HEK293 (cell line): Measurements from ENCODE around the gene NAV1.
A peak's percentile ranks its signal among the peaks of the same experiment; 100 is the strongest.

Experiments used
- FEZF1 ChIP-seq: fragments of 450-650 bp; formaldehyde crosslinking; IDR thresholded peaks from 2 replicates; pipeline ENCODE4 v1.5.1; 2016; ENCODE audit warnings: missing biosample characterization, missing genetic modification characterization
- HIC1 ChIP-seq: fragments of 450-650 bp; formaldehyde crosslinking; IDR thresholded peaks from 2 replicates; pipeline ENCODE4 v1.5.1; 2016; ENCODE audit warnings: missing biosample characterization, missing genetic modification characterization
- PATZ1 ChIP-seq: fragments of 450-650 bp; formaldehyde crosslinking; IDR thresholded peaks from 2 replicates; pipeline ENCODE4 v1.5.1; 2016; ENCODE audit warnings: missing biosample characterization, missing genetic modification characterization
- PRDM1 ChIP-seq: fragments of 450-650 bp; formaldehyde crosslinking; IDR thresholded peaks from 2 replicates; pipeline ENCODE4; 2016; ENCODE audit warnings: missing biosample characterization, missing genetic modification characterization
- PRDM10 ChIP-seq: fragments of 450-650 bp; formaldehyde crosslinking; IDR thresholded peaks from 2 replicates; pipeline ENCODE4 v1.5.1; 2016; ENCODE audit warnings: missing biosample characterization, missing genetic modification characterization
- SP2 ChIP-seq: fragments of 450-650 bp; formaldehyde crosslinking; IDR thresholded peaks from 2 replicates; pipeline ENCODE4 v1.5.1; 2016; ENCODE audit warnings: missing biosample characterization, missing genetic modification characterization
- SP7 ChIP-seq: fragments of 450-650 bp; formaldehyde crosslinking; IDR thresholded peaks from 2 replicates; pipeline ENCODE4 v1.5.1; 2016; ENCODE audit warnings: missing biosample characterization, missing genetic modification characterization
- ZBTB10 ChIP-seq: fragments of 450-650 bp; formaldehyde crosslinking; IDR thresholded peaks from 2 replicates; pipeline ENCODE4 v1.5.1; 2016; ENCODE audit warnings: missing biosample characterization, missing genetic modification characterization
- ZBTB11 ChIP-seq: fragments of 450-650 bp; formaldehyde crosslinking; conservative IDR thresholded peaks from 2 replicates; pipeline ENCODE4 v1.5.1; 2016; ENCODE audit warnings: low read depth, missing biosample characterization, missing genetic modification characterization
- ZBTB21 ChIP-seq: fragments of 450-650 bp; formaldehyde crosslinking; IDR thresholded peaks from 2 replicates; pipeline ENCODE4 v1.5.1; 2017; ENCODE audit warnings: missing biosample characterization, missing genetic modification characterization
- ZFP69B ChIP-seq: fragments of 450-650 bp; formaldehyde crosslinking; IDR thresholded peaks from 2 replicates; pipeline ENCODE4 v1.5.1; 2016; ENCODE audit warnings: missing biosample characterization, missing genetic modification characterization
- ZNF148 ChIP-seq: fragments of 450-650 bp; formaldehyde crosslinking; IDR thresholded peaks from 2 replicates; pipeline ENCODE4 v1.5.0; 2017; ENCODE audit warnings: missing biosample characterization, missing genetic modification characterization, borderline replicate concordance
- ZNF16 ChIP-seq: fragments of 450-650 bp; formaldehyde crosslinking; IDR thresholded peaks from 2 replicates; pipeline ENCODE4 v1.5.1; 2016; ENCODE audit warnings: low read depth, missing biosample characterization, missing genetic modification characterization
- ZNF324 ChIP-seq: fragments of 450-650 bp; formaldehyde crosslinking; IDR thresholded peaks from 2 replicates; pipeline ENCODE4 v1.5.1; 2016; ENCODE audit warnings: missing biosample characterization, missing genetic modification characterization
- ZNF335 ChIP-seq: fragments of 450-650 bp; formaldehyde crosslinking; conservative IDR thresholded peaks from 2 replicates; pipeline ENCODE4 v1.5.1; 2016; ENCODE audit warnings: missing biosample characterization, missing genetic modification characterization
- ZNF366 ChIP-seq: fragments of 450-650 bp; formaldehyde crosslinking; conservative IDR thresholded peaks from 2 replicates; pipeline ENCODE4 v1.5.1; 2016; ENCODE audit warnings: missing biosample characterization, missing genetic modification characterization
- ZNF391 ChIP-seq: fragments of 450-650 bp; formaldehyde crosslinking; IDR thresholded peaks from 2 replicates; pipeline ENCODE4 v1.5.1; 2016; ENCODE audit warnings: low read depth, missing biosample characterization, missing genetic modification characterization, borderline replicate concordance
- ZNF510 ChIP-seq: fragments of 450-650 bp; formaldehyde crosslinking; IDR thresholded peaks from 2 replicates; pipeline ENCODE4 v1.5.1; 2018; ENCODE audit warnings: mild to moderate bottlenecking, missing genetic modification characterization, missing biosample characterization; ENCODE audit not compliant: insufficient replicate concordance
- ZNF707 ChIP-seq: fragments of 450-650 bp; formaldehyde crosslinking; IDR thresholded peaks from 2 replicates; pipeline ENCODE4 v1.5.1; 2016; ENCODE audit warnings: missing biosample characterization, missing genetic modification characterization
- ZNF791 ChIP-seq: fragments of 450-650 bp; formaldehyde crosslinking; IDR thresholded peaks from 2 replicates; pipeline ENCODE4 v1.5.1; 2016; ENCODE audit warnings: missing biosample characterization, missing genetic modification characterization

The NAV1 gene

GRCh38 chr1:201539561-201540431 is 869 bp downstream of the NAV1 start (continued):
- no peak; the same call in 1 of the 2 replicates for TF ChIP-seq ZBTB10 (tag by site-specific recombination)
- 0 out of 2 replicates have a peak, but pooled peaks have one; percentile 21 for TF ChIP-seq HIC1 (tag by site-specific recombination)
- TF ChIP-seq ZNF791 = no peak
- TF ChIP-seq ZNF16 (tag by site-specific recombination) = no peak
- TF ChIP-seq ZNF366 (tag by site-specific recombination) = peak; percentile 76
- no peak for TF ChIP-seq ZNF148 (tag by site-specific recombination)
- peak; percentile 82 for TF ChIP-seq SP2
- TF ChIP-seq FEZF1 (tag by site-specific recombination) = 0 out of 2 replicates have a peak, but pooled peaks have one; percentile 3
- TF ChIP-seq ZBTB11 (tag by site-specific recombination) = peak; percentile 84
- no peak for TF ChIP-seq ZNF707
- peak; percentile 99 for TF ChIP-seq PRDM10 (tag by site-specific recombination)
- TF ChIP-seq ZNF391 (tag by site-specific recombination) = no peak
- TF ChIP-seq SP7 = peak; percentile 58
- TF ChIP-seq ZNF510 = no peak
- peak; percentile 92 for TF ChIP-seq PRDM1 (tag by site-specific recombination)
- peak; percentile 86 for TF ChIP-seq PATZ1 (tag by site-specific recombination)
- peak; percentile 16; the same call in 1 of the 2 replicates for TF ChIP-seq ZNF324 (tag by site-specific recombination)
- TF ChIP-seq ZFP69B (tag by site-specific recombination) = peak; percentile 55; the same call in 1 of the 2 replicates
- no peak for TF ChIP-seq ZBTB21
- TF ChIP-seq ZNF335 = peak; percentile 90
